DMS153 treated with DMSO at 0.1 percent for 48 hours (cell line): Measurements from ENCODE around the gene CUX1.

Experiments used
- DNase-seq: peaks from one replicate; lab custom pipeline; 2025; ENCODE audit not compliant: unreplicated experiment; lab: John Stamatoyannopoulos, UW

CUX1 gene

GRCh38 chr7:102065226-102065625, 247.8 kb downstream of the CUX1 start:
- DNase-seq: no peak

- DNase-seq: no peak
These were observed 249.1 kb downstream of the CUX1 start for GRCh38 chr7:102066476-102066875.

- no peak for DNase-seq
These were observed 251.4 kb downstream of the CUX1 start for GRCh38 chr7:102068846-102069245.

- DNase-seq: no peak
These were observed 252.7 kb downstream of the CUX1 start for GRCh38 chr7:102069931-102070629.

- no peak for DNase-seq
These were observed 254.6 kb downstream of the CUX1 start for GRCh38 chr7:102072003-102072402.

GRCh38 chr7:102072636-102073209, 255.3 kb downstream of the CUX1 start:
- no peak for DNase-seq

- no peak for DNase-seq
These were observed 256.8 kb downstream of the CUX1 start for GRCh38 chr7:102073931-102074880.

GRCh38 chr7:102075126-102075525, 257.7 kb downstream of the CUX1 start:
- DNase-seq: no peak

GRCh38 chr7:102075553-102076135, 258.2 kb downstream of the CUX1 start:
- no peak for DNase-seq

- no peak for DNase-seq
These were observed 259.7 kb downstream of the CUX1 start for GRCh38 chr7:102077081-102077480.

- no peak for DNase-seq
These were observed 262.0 kb downstream of the CUX1 start for GRCh38 chr7:102079140-102080018.

- no peak for DNase-seq
These were observed 262.6 kb downstream of the CUX1 start for GRCh38 chr7:102080019-102080433.

- DNase-seq: no peak
These were observed 263.2 kb downstream of the CUX1 start for GRCh38 chr7:102080434-102081243.

- DNase-seq: no peak
These were observed 263.8 kb downstream of the CUX1 start for GRCh38 chr7:102081244-102081627.

- DNase-seq: no peak
These were observed 265.4 kb downstream of the CUX1 start for GRCh38 chr7:102082693-102083368.

- DNase-seq: no peak
These were observed 267.9 kb downstream of the CUX1 start for GRCh38 chr7:102085218-102085772.

GRCh38 chr7:102089175-102090098, 272.0 kb downstream of the CUX1 start:
- DNase-seq: no peak
